Neural cell (in vitro differentiated cells): ENCODE data around the gene ZNF160. TPM values are rescaled to one million over a fixed set of nuclear protein-coding genes. Genes with fewer than 3 reads are reported as not detected.
"Not testable (repeated sequence)": the region's sequence is repeated elsewhere in the genome, so short reads cannot be mapped to it uniquely, and the experiment has no call there.

ENCODE experiments used
- H2AFZ ChIP-seq: fragments of 200-600, 300-800 bp; sonication (generic), shearing (Covaris generic); 2 replicates; pipeline ENCODE4 v1.6.0; 2014; ENCODE audit warnings: low read depth, mild to moderate bottlenecking, antibody characterized with exemption, low read length, moderate library complexity
- H3F3A ChIP-seq: fragments of 200-600 bp; shearing (Covaris generic); 2 replicates; pipeline ENCODE4 v1.6.1; 2016; ENCODE audit warnings: mild to moderate bottlenecking, moderate library complexity, mixed read lengths, antibody characterized with exemption, low read length; ENCODE audit not compliant: insufficient read depth, poor library complexity, severe bottlenecking
- H3K27ac ChIP-seq: fragments of 200-600, 300-800 bp; sonication (generic), shearing (Covaris generic); 2 replicates; pipeline ENCODE4 v1.5.1; 2014; ENCODE audit warnings: mild to moderate bottlenecking, low read length, moderate library complexity
- H3K27me3 ChIP-seq: fragments of 300-800, 200-600 bp; sonication (generic), shearing (Covaris generic); 2 replicates; pipeline ENCODE4 v1.6.0; 2014; ENCODE audit warnings: mild to moderate bottlenecking, low read depth, low read length, moderate library complexity; ENCODE audit not compliant: insufficient read depth
- H3K36me3 ChIP-seq: fragments of 300-800, 200-600 bp; sonication (generic), shearing (Covaris generic); 2 replicates; pipeline ENCODE4 v1.5.1; 2014; ENCODE audit warnings: mild to moderate bottlenecking, antibody characterized with exemption, low read length, moderate library complexity; ENCODE audit not compliant: insufficient read depth
- H3K4me2 ChIP-seq: fragments of 300-800, 200-600 bp; sonication (generic), shearing (Covaris generic); 2 replicates; pipeline ENCODE4 v1.6.0; 2014; ENCODE audit warnings: mild to moderate bottlenecking, low read length
- H3K4me3 ChIP-seq: fragments of 300-800, 200-600 bp; sonication (generic), shearing (Covaris generic); 2 replicates; pipeline ENCODE4 v1.5.1; 2014; ENCODE audit warnings: mild to moderate bottlenecking, low read length, moderate library complexity
- H3K79me2 ChIP-seq: fragments of 200-600 bp; shearing (Covaris generic); replicated peaks from 2 replicates; pipeline ENCODE4 v1.6.0; 2014; ENCODE audit warnings: mild to moderate bottlenecking, low read length, moderate library complexity; ENCODE audit not compliant: insufficient read depth
- H3K9ac ChIP-seq: fragments of 300-800, 200-600 bp; sonication (generic), shearing (Covaris generic); 2 replicates; pipeline ENCODE4 v1.6.1; 2016; ENCODE audit warnings: mild to moderate bottlenecking, low read length, mixed read lengths
- H3K9me2 ChIP-seq: fragments of 200-600 bp; shearing (Covaris generic); 2 replicates; pipeline ENCODE4 v1.6.1; 2016; ENCODE audit warnings: mild to moderate bottlenecking, low read length, mixed read lengths; ENCODE audit not compliant: insufficient read depth
- H3K9me3 ChIP-seq: fragments of 200-600, 300-800 bp; sonication (generic), shearing (Covaris generic); 2 replicates; pipeline ENCODE4 v1.6.1; 2016; ENCODE audit warnings: mild to moderate bottlenecking, mixed run types, low read length, moderate library complexity, mixed read lengths
- H4K20me1 ChIP-seq: fragments of 200-600 bp; shearing (Covaris generic); 2 replicates; pipeline ENCODE4 v1.6.1; 2016; ENCODE audit warnings: mild to moderate bottlenecking, mixed run types; ENCODE audit not compliant: insufficient read depth
- EP300 ChIP-seq: fragments of 450-650 bp; conservative IDR thresholded peaks from 2 replicates; pipeline ENCODE4 v1.6.1; 2014; ENCODE audit warnings: antibody characterized with exemption, mild to moderate bottlenecking, moderate library complexity; ENCODE audit not compliant: poor library complexity, severe bottlenecking
- EZH2 ChIP-seq: fragments of 200-600, 300-800 bp; shearing (Covaris generic), sonication (generic); IDR thresholded peaks from 2 replicates; pipeline ENCODE4 v1.6.1; 2014; ENCODE audit warnings: antibody characterized with exemption, low read length, borderline replicate concordance, mild to moderate bottlenecking; ENCODE audit not compliant: insufficient read depth, poor library complexity, severe bottlenecking
- MXI1 ChIP-seq: fragments of 450-650 bp; conservative IDR thresholded peaks from 2 replicates; pipeline ENCODE4 v1.6.1; 2014; ENCODE audit warnings: antibody characterized with exemption, mild to moderate bottlenecking; ENCODE audit not compliant: poor library complexity, severe bottlenecking
- POLR2AphosphoS5 ChIP-seq: IDR thresholded peaks from 2 replicates; pipeline ENCODE4 v1.6.1; 2012
- RAD21 ChIP-seq: fragments of 450-650 bp; conservative IDR thresholded peaks from 2 replicates; pipeline ENCODE4 v1.6.1; 2014; ENCODE audit warnings: antibody characterized with exemption, mild to moderate bottlenecking, moderate library complexity
- SMC3 ChIP-seq: fragments of 450-650 bp; conservative IDR thresholded peaks from 2 replicates; pipeline ENCODE4 v1.6.1; 2014; ENCODE audit warnings: antibody characterized with exemption, mild to moderate bottlenecking, moderate library complexity; ENCODE audit not compliant: poor library complexity
- TAF1 ChIP-seq: IDR thresholded peaks from 2 replicates; pipeline ENCODE4 v1.6.1; 2012; ENCODE audit warnings: low read depth
- polyA plus RNA-seq: library from polyadenylated mRNA; depleted of rRNA; stranded (reverse); fragments of >200 nt; gene quantifications from 2 replicates; pipeline ENCODE4 v1.2.3, GENCODE V29; 2014
- TF ChIP-seq, protein P1 (sequence below): fragments of 450-650 bp; IDR thresholded peaks from 2 replicates; pipeline ENCODE4 v1.5.1; 2014; ENCODE audit warnings: antibody characterized with exemption, mild to moderate bottlenecking, moderate library complexity; ENCODE audit not compliant: poor library complexity, severe bottlenecking
- TF ChIP-seq, protein P2 (sequence below): IDR thresholded peaks from 2 replicates; pipeline ENCODE4 v1.6.1; 2012; ENCODE audit warnings: borderline replicate concordance

The ZNF160 gene
- polyA plus RNA-seq, 1 donor from 2014 or later: 28.1 TPM

DNA sequence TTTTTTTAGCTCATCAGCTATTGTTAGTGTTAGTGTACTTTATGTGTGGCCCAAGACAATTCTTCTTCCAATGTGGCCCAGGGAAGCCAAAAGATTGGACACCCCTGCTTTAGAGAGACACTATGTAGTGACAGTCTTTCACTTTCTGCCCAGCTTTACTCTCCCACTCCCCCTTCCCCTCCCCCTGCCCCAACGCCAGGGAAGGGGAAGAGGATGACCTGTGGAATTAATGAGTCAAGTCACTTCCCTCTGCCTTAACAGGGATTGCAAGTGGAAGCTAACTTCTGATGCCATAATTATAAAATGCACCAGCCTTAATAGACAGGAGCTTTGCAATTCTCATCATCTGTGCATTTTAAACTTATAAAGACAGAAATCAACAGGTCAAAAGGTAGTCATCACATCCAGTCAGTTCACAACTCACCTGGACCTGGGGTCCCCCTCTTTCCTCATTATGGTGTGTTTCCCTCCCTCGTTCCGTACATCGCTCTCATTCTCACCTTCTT, 27.9 kb upstream of the ZNF160 start:
- no peaks in the 10 kb centered on the region for H3K27me3 ChIP-seq
- H3K4me2 ChIP-seq: peak overlapping the region; percentile 85
- TF ChIP-seq TAF1: no peak
- TF ChIP-seq EZH2: no peak
- no peak for TF ChIP-seq SMC3
- TF ChIP-seq RAD21: no peak
- TF ChIP-seq, protein P1, sequence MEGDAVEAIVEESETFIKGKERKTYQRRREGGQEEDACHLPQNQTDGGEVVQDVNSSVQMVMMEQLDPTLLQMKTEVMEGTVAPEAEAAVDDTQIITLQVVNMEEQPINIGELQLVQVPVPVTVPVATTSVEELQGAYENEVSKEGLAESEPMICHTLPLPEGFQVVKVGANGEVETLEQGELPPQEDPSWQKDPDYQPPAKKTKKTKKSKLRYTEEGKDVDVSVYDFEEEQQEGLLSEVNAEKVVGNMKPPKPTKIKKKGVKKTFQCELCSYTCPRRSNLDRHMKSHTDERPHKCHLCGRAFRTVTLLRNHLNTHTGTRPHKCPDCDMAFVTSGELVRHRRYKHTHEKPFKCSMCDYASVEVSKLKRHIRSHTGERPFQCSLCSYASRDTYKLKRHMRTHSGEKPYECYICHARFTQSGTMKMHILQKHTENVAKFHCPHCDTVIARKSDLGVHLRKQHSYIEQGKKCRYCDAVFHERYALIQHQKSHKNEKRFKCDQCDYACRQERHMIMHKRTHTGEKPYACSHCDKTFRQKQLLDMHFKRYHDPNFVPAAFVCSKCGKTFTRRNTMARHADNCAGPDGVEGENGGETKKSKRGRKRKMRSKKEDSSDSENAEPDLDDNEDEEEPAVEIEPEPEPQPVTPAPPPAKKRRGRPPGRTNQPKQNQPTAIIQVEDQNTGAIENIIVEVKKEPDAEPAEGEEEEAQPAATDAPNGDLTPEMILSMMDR: no peak
- no peak for TF ChIP-seq POLR2AphosphoS5
- TF ChIP-seq EP300: no peak
- no peak for TF ChIP-seq MXI1
- TF ChIP-seq, protein P2, sequence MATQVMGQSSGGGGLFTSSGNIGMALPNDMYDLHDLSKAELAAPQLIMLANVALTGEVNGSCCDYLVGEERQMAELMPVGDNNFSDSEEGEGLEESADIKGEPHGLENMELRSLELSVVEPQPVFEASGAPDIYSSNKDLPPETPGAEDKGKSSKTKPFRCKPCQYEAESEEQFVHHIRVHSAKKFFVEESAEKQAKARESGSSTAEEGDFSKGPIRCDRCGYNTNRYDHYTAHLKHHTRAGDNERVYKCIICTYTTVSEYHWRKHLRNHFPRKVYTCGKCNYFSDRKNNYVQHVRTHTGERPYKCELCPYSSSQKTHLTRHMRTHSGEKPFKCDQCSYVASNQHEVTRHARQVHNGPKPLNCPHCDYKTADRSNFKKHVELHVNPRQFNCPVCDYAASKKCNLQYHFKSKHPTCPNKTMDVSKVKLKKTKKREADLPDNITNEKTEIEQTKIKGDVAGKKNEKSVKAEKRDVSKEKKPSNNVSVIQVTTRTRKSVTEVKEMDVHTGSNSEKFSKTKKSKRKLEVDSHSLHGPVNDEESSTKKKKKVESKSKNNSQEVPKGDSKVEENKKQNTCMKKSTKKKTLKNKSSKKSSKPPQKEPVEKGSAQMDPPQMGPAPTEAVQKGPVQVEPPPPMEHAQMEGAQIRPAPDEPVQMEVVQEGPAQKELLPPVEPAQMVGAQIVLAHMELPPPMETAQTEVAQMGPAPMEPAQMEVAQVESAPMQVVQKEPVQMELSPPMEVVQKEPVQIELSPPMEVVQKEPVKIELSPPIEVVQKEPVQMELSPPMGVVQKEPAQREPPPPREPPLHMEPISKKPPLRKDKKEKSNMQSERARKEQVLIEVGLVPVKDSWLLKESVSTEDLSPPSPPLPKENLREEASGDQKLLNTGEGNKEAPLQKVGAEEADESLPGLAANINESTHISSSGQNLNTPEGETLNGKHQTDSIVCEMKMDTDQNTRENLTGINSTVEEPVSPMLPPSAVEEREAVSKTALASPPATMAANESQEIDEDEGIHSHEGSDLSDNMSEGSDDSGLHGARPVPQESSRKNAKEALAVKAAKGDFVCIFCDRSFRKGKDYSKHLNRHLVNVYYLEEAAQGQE: no peak
- no peaks in the 10 kb centered on the region for H3K36me3 ChIP-seq
- H3K9ac ChIP-seq: no peak overlapping the region
- no peaks in the 10 kb centered on the region for H3F3A ChIP-seq
- H3K27ac ChIP-seq: no peak overlapping the region
- H3K9me3 ChIP-seq: no peaks in the 10 kb centered on the region
- peak overlapping the region; percentile 79 for H3K4me3 ChIP-seq
- H2AFZ ChIP-seq: no peak overlapping the region
- H4K20me1 ChIP-seq: no peaks in the 10 kb centered on the region
- no peaks in the 10 kb centered on the region for H3K9me2 ChIP-seq
- no peaks in the 10 kb centered on the region for H3K79me2 ChIP-seq

DNA sequence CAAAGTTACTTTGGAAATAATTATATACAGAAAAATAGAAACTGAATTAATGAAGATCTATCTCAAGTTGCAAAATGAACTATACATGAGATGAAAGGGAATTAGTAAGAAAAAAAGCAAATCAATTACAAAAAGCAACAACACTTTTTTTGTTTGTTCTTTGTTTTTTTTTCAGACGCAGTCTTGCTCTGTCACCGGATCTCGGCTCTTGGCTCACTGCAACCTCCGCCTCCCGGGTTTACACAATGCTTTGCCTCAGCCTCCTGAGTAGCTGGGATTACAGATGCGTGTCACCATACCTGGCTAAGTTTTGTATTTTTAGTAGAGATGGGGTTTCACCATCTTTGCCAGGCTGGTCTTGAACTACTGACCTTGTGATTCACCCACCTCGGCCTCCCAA, 27.3 kb upstream of the ZNF160 start:
- Histone ChIP-seq H3K27ac (no peak overlapping the region), H3K9me3 (no peaks in the 10 kb centered on the region), H3K36me3 (no peaks in the 10 kb centered on the region), H3K27me3 (no peaks in the 10 kb centered on the region), H4K20me1 (no peaks in the 10 kb centered on the region), H3K79me2 (no peaks in the 10 kb centered on the region), H3K9ac (no peak overlapping the region), H3K4me2 (no peak overlapping the region), H2AFZ (no peak overlapping the region), H3K9me2 (no peaks in the 10 kb centered on the region), H3K4me3 (no peak overlapping the region), H3F3A (no peaks in the 10 kb centered on the region)
- TF ChIP-seq RAD21: no peak
- TF ChIP-seq TAF1: no peak
- TF ChIP-seq, protein P2: no peak
- TF ChIP-seq, protein P1: no peak
- no peak for TF ChIP-seq SMC3
- no peak for TF ChIP-seq EZH2
- no peak for TF ChIP-seq EP300
- no peak for TF ChIP-seq MXI1
- TF ChIP-seq POLR2AphosphoS5: no peak

DNA sequence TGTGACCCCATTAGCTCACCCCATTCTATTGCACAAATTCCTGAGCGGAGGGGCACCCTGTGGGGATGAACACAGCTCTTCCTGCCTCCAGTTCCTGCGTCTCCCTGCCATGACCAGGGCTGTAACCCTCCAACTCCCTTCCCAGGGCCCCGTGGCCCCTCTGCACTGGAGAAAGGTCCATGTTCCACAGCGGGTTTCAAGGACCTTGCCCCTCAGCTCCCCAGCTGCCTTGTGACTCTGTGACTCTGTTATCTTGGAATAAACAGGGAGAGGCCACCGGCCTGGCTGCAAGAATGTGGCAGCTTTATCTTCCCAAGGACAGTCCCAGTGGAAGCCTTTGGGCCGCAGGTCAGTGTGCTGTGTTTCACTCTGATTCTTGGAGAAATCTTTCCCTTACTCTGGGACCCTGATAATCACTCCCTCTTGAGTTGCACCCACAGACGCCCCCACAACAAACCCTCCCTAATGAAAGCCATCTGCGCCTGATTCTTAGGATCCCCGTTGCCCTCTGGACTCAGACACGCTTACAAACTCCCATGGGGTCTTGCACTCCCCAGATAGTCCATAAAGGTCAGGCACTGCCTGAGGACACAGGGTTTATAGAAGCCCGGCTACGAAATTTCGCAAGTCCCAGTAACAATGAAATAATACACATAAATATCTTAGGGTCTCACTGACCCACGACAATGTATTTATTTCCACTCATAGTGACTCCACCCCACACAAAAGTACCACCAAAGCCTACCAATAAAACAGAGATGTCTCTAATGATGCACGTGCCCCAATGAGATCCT, 23.7 kb upstream of the ZNF160 start:
- H3K9me3 ChIP-seq, H3K9me2 ChIP-seq, H3K9ac ChIP-seq, H3K79me2 ChIP-seq, H3K4me2 ChIP-seq, H3K27ac ChIP-seq, H4K20me1 ChIP-seq, H3K27me3 ChIP-seq, H3F3A ChIP-seq, H3K4me3 ChIP-seq, H2AFZ ChIP-seq, H3K36me3 ChIP-seq: not testable (repeated sequence)
